ENCODE results near the gene NKAIN2.
"Not testable (repeated sequence)": the region's sequence is repeated elsewhere in the genome, so short reads cannot be mapped to it uniquely, and the experiment has no call there.

Gene NKAIN2

GRCh38 chr6:124193132-124193531 is 389.5 kb downstream of the NKAIN2 start:
- DNase-seq (ENCODE audit: low read depth in 3 of 3, low spot score in 1 of 3): no peak

GRCh38 chr6:124197148-124197547 is 393.5 kb downstream of the NKAIN2 start:
- DNase-seq (ENCODE audit: low read depth in 3 of 3, low spot score in 1 of 3): no peak

DNA sequence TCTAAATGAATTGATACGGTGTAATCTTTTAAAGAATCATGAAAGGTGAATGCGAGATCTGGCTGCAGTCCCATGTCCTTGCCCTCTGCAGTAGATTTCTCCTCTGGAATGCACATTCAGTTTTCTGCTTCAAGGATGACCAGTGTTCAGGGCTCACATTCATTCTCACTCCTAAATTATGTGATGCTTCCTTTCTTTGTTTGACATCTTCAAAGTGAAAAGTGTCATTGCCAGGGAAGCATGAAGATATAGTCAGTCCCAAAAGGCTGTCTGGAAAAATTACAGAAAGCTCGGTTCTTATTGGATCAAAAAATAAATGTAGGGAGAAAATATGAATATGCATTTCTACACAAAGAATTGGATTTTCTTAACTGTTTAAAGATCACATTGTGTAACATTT is 395.6 kb downstream of the NKAIN2 start:
- no peak for DNase-seq (ENCODE audit: low read depth in 3 of 3, low spot score in 1 of 3)

- no peak for DNase-seq (ENCODE audit: low read depth in 3 of 3, low spot score in 1 of 3)
These were observed 397.0 kb downstream of the NKAIN2 start for GRCh38 chr6:124200661-124201060.

DNA sequence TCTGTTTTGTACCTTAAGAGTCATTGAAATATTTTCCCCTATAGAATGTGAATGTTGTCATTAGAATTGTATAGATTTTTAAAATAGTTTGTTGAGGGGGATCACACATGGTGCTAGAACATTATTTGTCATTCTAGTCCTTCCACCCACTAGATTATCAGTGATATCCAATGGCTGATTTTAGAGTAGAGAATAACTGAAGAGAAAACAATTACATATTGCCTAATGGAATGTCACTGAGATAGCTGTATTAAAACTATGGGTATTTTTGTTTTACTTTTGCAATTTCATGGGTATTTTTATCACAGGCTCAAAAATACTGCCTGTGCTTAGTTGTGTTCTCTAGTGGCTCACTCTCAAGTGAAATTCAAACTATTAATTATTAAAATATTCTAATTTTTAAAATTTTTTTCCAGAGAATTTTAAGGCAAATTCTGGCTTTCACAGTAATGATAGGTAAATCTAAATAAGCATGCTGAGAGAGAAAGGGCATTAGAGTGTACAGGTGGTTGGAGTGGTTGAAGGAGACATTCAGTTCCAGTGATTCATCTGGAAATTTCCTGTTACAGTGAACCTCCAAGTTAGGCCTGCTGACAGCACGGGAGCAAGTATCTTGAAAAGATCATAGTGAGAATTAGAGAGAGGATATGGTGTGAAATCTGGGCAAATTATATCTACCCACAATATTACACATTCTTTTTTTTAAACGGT is 399.6 kb downstream of the NKAIN2 start:
- no peak for DNase-seq (ENCODE audit: low read depth in 3 of 3, low spot score in 1 of 3)

DNA sequence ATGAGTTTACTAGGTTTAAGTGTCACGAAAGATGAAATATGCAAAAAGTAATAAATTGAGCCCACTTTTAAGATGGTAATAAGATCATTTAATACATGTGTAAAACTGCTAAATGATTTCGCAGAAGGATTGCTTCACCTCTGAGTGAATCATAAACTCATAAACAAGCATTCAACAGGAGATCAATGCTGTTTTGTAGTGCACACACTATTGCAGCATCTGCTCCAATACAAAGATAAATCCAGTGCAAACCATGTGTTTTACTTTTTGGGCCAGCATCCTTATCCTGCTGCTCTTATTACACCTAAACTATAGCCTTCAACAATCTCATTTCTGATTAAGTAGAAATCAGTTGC is 400.1 kb downstream of the NKAIN2 start:
- DNase-seq (ENCODE audit: low read depth in 3 of 3, low spot score in 1 of 3): no peak

GRCh38 chr6:124205921-124206320 is 402.3 kb downstream of the NKAIN2 start:
- DNase-seq (ENCODE audit: low read depth in 3 of 3, low spot score in 1 of 3): no peak

DNA sequence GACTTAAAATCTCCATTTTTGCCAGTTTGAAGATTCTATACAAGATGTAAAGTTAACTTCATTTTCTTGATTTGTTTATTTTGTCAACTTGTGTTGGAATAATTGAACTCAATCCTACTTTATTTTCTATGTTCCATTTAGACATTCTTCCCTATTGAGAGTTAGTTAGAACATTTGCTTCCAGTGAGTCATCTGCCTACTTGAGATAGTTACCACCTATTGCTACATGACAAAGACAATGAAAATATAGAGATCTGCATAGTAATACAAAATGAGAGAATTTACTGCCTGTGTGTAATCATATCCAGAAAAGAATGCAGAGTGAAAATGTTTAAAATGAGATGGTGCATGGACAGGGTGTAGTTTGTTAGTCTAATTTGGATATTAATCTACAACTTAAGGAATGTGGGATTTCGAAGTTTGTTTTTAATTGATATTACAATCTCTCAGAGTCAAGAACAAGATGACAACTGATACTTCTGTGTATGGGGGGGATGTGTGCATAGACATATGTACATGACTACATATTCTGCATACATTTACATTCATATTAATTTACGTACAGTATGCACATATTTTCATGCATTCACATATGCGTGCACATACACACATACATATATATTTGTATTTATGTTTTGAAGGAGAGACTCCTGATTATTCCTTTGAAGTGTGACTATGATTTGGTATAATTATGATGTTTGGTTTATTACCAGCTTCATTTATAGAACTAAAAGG is 420.1 kb downstream of the NKAIN2 start:
- DNase-seq (ENCODE audit: low read depth in 3 of 3, low spot score in 1 of 3): no peak

GRCh38 chr6:124226396-124226795 is 422.7 kb downstream of the NKAIN2 start:
- no peak for DNase-seq (ENCODE audit: low read depth in 3 of 3, low spot score in 1 of 3)

DNA sequence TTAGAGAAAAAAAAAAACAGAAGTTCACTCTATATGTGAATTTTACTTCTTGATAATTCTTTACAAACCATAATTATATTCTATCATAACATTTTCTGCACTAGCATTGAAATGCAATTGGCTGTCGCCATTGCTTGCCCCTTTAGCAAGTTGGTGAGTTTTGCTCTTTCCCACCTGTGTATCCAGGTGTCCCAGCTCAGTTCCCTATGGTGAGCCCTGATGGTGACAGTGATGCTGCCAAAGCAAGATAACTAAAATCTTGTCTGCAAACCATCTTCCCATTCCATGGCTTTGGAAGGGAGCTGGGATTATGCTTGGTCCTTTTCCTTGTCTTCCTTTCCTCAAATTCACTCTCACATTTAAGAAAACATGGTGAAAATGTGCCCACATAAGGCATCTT is 429.6 kb downstream of the NKAIN2 start:
- no peak for DNase-seq (ENCODE audit: low read depth in 3 of 3, low spot score in 1 of 3)

DNA sequence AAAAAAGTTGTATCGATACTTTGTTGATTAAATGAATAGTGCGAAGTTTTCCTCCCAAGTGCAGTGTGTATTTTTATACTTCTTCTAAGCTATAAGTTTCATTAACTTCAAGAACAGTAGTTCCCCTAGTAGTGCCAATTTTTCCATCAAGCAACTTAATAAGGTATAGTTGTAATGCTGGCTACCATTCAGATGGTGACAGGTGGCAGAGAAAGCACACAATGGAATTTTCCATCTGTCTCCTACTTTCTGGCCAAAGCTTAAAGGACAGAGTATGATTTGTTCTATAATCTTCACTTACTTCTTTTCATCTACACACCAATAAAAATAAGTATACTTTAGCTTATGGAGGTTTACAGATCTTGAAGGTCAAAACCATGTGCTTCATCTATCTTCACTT is 431.1 kb downstream of the NKAIN2 start:
- DNase-seq (ENCODE audit: low read depth in 3 of 3, low spot score in 1 of 3): no peak

DNA sequence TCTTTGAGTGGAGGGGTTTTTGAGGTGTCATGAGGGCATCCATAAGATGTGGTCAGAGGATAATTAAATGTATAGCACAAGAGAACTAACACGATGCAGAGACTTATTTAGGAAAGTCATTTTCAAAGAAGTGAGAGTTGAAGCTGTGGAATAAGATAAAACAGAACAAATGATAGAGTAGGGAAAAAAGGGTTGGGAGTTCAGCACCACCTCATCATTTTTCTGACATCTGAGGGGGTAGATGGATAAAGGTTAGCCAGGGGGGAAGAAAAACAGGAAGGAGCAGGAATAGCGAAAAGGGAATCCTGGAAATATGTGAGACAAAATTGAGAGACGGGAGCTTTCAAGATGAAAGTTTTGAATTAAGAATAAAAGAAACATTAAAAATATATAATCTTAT is 434.2 kb downstream of the NKAIN2 start:
- no peak for DNase-seq (ENCODE audit: low read depth in 3 of 3, low spot score in 1 of 3)

DNA sequence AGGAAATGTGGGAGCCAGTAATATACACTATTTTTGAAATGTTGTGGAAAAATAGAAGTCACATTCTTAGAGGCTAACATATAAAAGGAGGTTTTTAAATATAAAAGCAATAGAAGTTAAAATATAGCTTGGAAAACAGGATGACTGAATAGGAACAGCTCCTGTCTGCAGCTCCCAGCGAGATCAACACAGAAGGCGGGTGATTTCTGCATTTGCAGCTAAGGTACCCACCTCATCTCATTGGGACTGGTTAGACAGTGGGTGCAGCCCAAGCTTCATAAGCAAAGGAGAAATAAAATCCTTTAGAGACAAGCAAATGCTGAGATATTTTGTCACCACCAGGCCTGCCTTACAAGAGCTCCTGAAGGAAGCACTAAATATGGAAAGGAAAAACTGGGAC is 434.7 kb downstream of the NKAIN2 start:
- not testable (repeated sequence) for DNase-seq (ENCODE audit: low read depth in 3 of 3, low spot score in 1 of 3)

GRCh38 chr6:124254941-124255685 is 451.4 kb downstream of the NKAIN2 start:
- no peak for DNase-seq (ENCODE audit: low read depth in 3 of 3, low spot score in 1 of 3)

GRCh38 chr6:124260337-124260736 is 456.7 kb downstream of the NKAIN2 start:
- no peak for DNase-seq (ENCODE audit: low read depth in 3 of 3, low spot score in 1 of 3)

DNA sequence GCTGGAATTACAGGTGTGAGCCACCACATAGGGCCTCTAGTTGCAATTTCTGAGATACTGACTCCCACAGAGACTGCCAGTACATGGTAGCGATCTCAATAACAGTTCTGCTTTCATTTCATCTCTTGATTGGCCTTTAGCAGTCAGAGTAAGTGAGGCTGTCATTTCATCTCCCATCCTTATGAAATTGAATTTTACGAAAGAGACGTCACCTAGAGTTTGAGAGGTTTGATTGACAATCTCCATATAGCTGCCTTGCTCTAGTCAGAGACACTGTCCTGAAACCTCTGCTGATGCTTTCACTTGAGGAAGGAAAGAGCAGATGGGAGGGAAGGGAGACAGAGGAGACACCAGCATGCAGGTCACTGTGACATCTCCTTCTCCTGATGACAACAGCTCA is 466.1 kb downstream of the NKAIN2 start:
- DNase-seq (ENCODE audit: low read depth in 3 of 3, low spot score in 1 of 3): no peak

DNA sequence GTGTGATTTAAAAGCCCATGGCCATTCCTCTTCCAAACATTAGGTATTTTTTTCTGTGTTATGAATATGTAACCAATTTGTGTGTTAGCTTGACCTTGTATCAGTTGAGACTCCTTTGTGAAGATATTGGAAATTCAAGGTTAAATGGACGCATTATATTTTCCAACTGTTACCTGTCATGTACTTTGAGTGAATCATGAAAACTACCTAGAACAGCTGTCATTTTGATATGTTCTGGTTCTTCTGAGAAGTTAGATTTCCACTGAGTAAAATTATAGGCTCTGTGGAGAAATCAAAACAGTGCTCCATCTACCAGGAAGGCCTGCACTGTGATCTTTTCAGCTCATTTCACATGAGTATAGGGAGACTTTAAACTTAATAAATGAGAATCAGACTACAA is 470.0 kb downstream of the NKAIN2 start:
- DNase-seq (ENCODE audit: low read depth in 3 of 3, low spot score in 1 of 3): no peak

GRCh38 chr6:124282541-124282940 is 478.9 kb downstream of the NKAIN2 start:
- DNase-seq (ENCODE audit: low read depth in 3 of 3, low spot score in 1 of 3): no peak

GRCh38 chr6:124283486-124283885 is 479.8 kb downstream of the NKAIN2 start:
- DNase-seq (ENCODE audit: low read depth in 3 of 3, low spot score in 1 of 3): no peak

DNA sequence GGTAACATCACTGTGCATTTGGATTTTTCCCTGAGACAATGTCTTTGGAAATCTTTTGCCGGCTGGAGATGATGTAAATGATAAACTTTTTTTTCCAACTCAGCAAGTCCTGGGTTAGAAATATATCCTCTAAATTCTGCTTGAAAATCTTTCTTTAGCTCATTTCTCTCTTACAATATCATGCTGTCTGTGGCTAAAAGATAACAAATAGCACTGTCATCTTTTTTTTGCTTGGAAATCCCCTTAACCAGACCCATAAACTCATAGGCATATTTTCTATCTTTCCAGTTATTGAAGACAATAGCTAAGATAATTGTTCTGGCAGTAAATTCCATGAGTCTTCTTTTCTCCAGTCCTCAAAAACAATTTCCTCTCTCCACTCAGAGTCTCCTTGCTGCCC is 481.5 kb downstream of the NKAIN2 start:
- DNase-seq (ENCODE audit: low read depth in 3 of 3, low spot score in 1 of 3): no peak

DNA sequence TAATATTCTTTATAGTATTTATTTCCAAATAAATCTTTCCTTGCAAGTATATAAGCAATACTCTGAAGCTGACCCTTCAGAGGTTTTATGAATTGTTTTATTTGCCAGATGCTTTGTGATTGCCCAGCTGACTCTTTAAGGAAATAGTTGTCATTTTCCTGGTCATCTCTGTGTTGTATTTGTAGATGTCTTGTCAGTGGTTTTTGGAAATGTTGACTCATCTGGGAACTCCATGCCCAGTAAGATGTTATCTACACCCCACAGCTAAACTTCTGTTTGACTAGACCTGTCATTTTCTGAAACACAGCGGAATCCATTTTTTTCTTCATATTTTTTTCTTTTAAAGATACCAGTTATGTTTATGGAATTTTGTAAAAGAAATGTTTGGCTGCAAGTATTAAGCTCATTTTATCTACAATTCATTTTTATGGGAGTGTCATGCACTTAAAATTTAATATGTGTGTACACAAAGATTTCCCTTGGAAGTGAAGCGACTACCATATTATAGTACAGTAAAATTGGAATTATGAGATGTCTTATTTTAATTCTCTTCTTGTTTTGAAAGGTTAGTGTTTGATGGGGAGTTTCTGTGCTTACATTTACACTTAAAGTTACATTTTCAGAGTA is 491.0 kb downstream of the NKAIN2 start:
- no peak for DNase-seq (ENCODE audit: low read depth in 3 of 3, low spot score in 1 of 3)

GRCh38 chr6:124297507-124297906 is 493.8 kb downstream of the NKAIN2 start:
- no peak for DNase-seq (ENCODE audit: low read depth in 3 of 3, low spot score in 1 of 3)

All from stimulated activated CD4-positive, alpha-beta T cell treated with anti-CD3 and anti-CD28 coated beads, TNF-alpha, amount 100 ng/mL, for 1 hour (primary cell).